Anterior cingulate cortex (tissue), 58 donors: Measurements from ENCODE around the gene CALB2.
"Not testable (repeated sequence)": the region's sequence is repeated elsewhere in the genome, so short reads cannot be mapped to it uniquely, and the experiment has no call there.

ENCODE experiments used
- DNase-seq, 58 donors: peaks; one replicate each; lab custom pipeline; 2025; lab: John Stamatoyannopoulos, UW

The CALB2 gene

GRCh38 chr16:71352466-71352865 is 6.1 kb upstream of the CALB2 start:
- DNase-seq: no peak

GRCh38 chr16:71352963-71353460 is 5.5 kb upstream of the CALB2 start:
- DNase-seq: no peak

- DNase-seq: peak in 8 of 58 donors; percentile 8 to 23 (median 14)
These were observed 4.8 kb upstream of the CALB2 start for GRCh38 chr16:71353736-71354135.

- no peak for DNase-seq
These were observed 4.4 kb upstream of the CALB2 start for GRCh38 chr16:71354156-71354555.

- DNase-seq: no peak
These were observed 2.3 kb upstream of the CALB2 start for GRCh38 chr16:71356051-71356740.

- not testable (repeated sequence) for DNase-seq
These were observed 1.6 kb upstream of the CALB2 start for GRCh38 chr16:71356936-71357335.

GRCh38 chr16:71357681-71358080 is 842 bp upstream of the CALB2 start:
- no peak for DNase-seq

GRCh38 chr16:71359431-71359830 is 908 bp downstream of the CALB2 start:
- no peak for DNase-seq

GRCh38 chr16:71360378-71360777 is 1.9 kb downstream of the CALB2 start:
- DNase-seq: no peak

- no peak for DNase-seq
These were observed 5.7 kb downstream of the CALB2 start for GRCh38 chr16:71364133-71364681.

GRCh38 chr16:71365021-71365420 is 6.5 kb downstream of the CALB2 start:
- no peak for DNase-seq

GRCh38 chr16:71367241-71367976 is 8.9 kb downstream of the CALB2 start:
- peak in 13 of 58 donors; percentile 2 to 22 (median 7) for DNase-seq

GRCh38 chr16:71368958-71369357 is 10.4 kb downstream of the CALB2 start:
- DNase-seq: no peak

GRCh38 chr16:71369494-71369893 is 11.0 kb downstream of the CALB2 start:
- no peak for DNase-seq

- DNase-seq: no peak
These were observed 12.7 kb downstream of the CALB2 start for GRCh38 chr16:71371237-71371636.

GRCh38 chr16:71373073-71373472 is 14.6 kb downstream of the CALB2 start:
- no peak for DNase-seq

- DNase-seq: no peak
These were observed 18.1 kb downstream of the CALB2 start for GRCh38 chr16:71376465-71377157.

GRCh38 chr16:71379711-71380110 is 21.2 kb downstream of the CALB2 start:
- DNase-seq: no peak

GRCh38 chr16:71380831-71381230 is 22.3 kb downstream of the CALB2 start:
- no peak for DNase-seq

GRCh38 chr16:71383054-71383773 is 24.7 kb downstream of the CALB2 start:
- DNase-seq: no peak
